Measurements from ENCODE around the gene OSBPL8.

The OSBPL8 gene

DNA sequence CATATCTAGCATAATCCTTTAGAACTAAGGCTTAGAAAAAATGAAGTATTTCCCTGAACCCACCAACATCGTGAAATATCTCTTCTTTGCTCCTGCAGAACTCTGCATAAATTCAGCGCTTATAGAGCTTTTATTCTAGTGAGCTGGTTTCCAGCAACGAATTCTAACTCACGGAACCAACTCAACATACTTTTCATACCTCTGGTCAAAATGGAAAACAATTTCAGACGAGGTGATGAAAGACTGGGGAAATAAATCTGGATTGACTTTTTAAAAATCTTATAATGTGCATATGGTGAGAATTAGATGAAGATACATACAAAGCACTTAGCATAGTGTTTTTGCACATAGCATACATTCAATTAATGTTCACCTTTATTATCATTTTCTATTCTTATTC is 148.8 kb downstream of the OSBPL8 start:
- POLR2A ChIA-PET, result no interaction called here

DNA sequence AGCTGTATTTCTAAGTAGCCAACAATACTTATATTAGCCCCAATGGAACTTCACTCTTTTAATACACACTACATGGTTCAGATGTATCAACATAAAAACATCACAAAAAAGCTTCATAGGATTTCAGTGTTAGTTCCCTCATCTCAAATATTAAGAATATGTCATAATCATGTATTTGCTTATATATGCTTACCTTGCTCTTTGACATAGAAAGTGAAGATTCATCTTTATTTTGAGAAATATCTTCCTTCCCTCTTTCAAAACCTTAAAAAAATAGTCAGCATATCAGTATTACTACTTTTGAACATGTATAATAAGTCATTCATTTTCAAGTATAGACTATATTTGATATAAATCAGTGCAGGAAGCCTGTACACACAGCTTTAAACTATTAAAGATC is 149.2 kb downstream of the OSBPL8 start:
- ChIA-PET CTCF (no interaction called here), POLR2A (no interaction called here)
- TF ChIP-seq GFI1B (tag by site-specific recombination; IDR thresholded peaks at IDR 0.05) (no peak), ZNF433 (tag by site-specific recombination; IDR thresholded peaks at IDR 0.05; ENCODE audit: low read depth) (no peak), ZNF792 (tag by site-specific recombination; IDR thresholded peaks at IDR 0.05) (no peak), ZNF621 (tag by site-specific recombination; IDR thresholded peaks at IDR 0.05) (no peak), FEZF1 (tag by site-specific recombination; IDR thresholded peaks at IDR 0.05) (no peak), ZNF18 (tag by site-specific recombination; IDR thresholded peaks at IDR 0.05) (no peak)
- TF ChIP-seq, protein P1, sequence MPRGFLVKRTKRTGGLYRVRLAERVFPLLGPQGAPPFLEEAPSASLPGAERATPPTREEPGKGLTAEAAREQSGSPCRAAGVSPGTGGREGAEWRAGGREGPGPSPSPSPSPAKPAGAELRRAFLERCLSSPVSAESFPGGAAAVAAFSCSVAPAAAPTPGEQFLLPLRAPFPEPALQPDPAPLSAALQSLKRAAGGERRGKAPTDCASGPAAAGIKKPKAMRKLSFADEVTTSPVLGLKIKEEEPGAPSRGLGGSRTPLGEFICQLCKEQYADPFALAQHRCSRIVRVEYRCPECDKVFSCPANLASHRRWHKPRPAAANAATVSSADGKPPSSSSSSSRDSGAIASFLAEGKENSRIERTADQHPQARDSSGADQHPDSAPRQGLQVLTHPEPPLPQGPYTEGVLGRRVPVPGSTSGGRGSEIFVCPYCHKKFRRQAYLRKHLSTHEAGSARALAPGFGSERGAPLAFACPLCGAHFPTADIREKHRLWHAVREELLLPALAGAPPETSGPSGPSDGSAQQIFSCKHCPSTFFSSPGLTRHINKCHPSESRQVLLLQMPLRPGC (tag by site-specific recombination; IDR thresholded peaks at IDR 0.05), result no peak

More for the DNA sequence above, 148.8 kb downstream of the OSBPL8 start:
- Histone ChIP-seq H3K9me3 (ENCODE audit: control insufficient read depth, insufficient read depth, low read depth, low read length) (no peaks in the 10 kb centered on the region), H3K4me1 (ENCODE audit: control insufficient read depth, insufficient read depth, low read length) (no peaks in the 10 kb centered on the region), H3K36me3 (ENCODE audit: control insufficient read depth in 2 of 2, insufficient read depth in 1 of 2, low read length in 2 of 2) (no peaks in the 10 kb centered on the region), H3K27ac (ENCODE audit: extremely low read depth, low read depth, low read length) (no peak overlapping the region), H3K4me3 (ENCODE audit: low read depth, low read length) (no peak overlapping the region)
- CTCF ChIA-PET, result no interaction called here
- TF ChIP-seq ZNF26 (tag by site-specific recombination; IDR thresholded peaks at IDR 0.05) (no peak), ZNF791 (tag by site-specific recombination; IDR thresholded peaks at IDR 0.05) (no peak), ZNF518A (tag by site-specific recombination; conservative IDR thresholded peaks at IDR 0.05; ENCODE audit: low read depth) (no peak), MYNN (tag by site-specific recombination; IDR thresholded peaks at IDR 0.05; ENCODE audit: borderline replicate concordance) (no peak)

GRCh38 chr12:76409074-76409473 is 150.5 kb downstream of the OSBPL8 start:
- Histone ChIP-seq H3K4me1 (ENCODE audit: control insufficient read depth, insufficient read depth, low read length) (no peaks in the 10 kb centered on the region), H3K4me3 (ENCODE audit: low read depth, low read length) (no peak overlapping the region), H3K36me3 (ENCODE audit: control insufficient read depth in 2 of 2, insufficient read depth in 1 of 2, low read length in 2 of 2) (no peaks in the 10 kb centered on the region), H3K27ac (ENCODE audit: extremely low read depth, low read depth, low read length) (no peak overlapping the region), H3K9me3 (ENCODE audit: control insufficient read depth, insufficient read depth, low read depth, low read length) (no peaks in the 10 kb centered on the region)
- POLR2A ChIA-PET, result no interaction called here
- CTCF ChIA-PET, result no interaction called here
- TF ChIP-seq ZNF266 (tag by site-specific recombination; IDR thresholded peaks at IDR 0.05; ENCODE audit: low read depth) (no peak), KLF9 (tag by site-specific recombination; IDR thresholded peaks at IDR 0.05; ENCODE audit: low read depth) (no peak), ZNF529 (tag by site-specific recombination; IDR thresholded peaks at IDR 0.05; ENCODE audit: insufficient replicate concordance) (no peak), MZF1 (tag by site-specific recombination; IDR thresholded peaks at IDR 0.05; ENCODE audit: borderline replicate concordance) (no peak), ZNF133 (tag by site-specific recombination; IDR thresholded peaks at IDR 0.05) (no peak), ZNF501 (tag by site-specific recombination; IDR thresholded peaks at IDR 0.05) (no peak), ZNF223 (tag by site-specific recombination; IDR thresholded peaks at IDR 0.05) (no peak), ZNF335 (tag by site-specific recombination; conservative IDR thresholded peaks at IDR 0.05) (no peak)
- TF ChIP-seq, protein P2, sequence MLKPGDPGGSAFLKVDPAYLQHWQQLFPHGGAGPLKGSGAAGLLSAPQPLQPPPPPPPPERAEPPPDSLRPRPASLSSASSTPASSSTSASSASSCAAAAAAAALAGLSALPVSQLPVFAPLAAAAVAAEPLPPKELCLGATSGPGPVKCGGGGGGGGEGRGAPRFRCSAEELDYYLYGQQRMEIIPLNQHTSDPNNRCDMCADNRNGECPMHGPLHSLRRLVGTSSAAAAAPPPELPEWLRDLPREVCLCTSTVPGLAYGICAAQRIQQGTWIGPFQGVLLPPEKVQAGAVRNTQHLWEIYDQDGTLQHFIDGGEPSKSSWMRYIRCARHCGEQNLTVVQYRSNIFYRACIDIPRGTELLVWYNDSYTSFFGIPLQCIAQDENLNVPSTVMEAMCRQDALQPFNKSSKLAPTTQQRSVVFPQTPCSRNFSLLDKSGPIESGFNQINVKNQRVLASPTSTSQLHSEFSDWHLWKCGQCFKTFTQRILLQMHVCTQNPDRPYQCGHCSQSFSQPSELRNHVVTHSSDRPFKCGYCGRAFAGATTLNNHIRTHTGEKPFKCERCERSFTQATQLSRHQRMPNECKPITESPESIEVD (tag by site-specific recombination; IDR thresholded peaks at IDR 0.05), result no peak

More for the DNA sequence above, 149.2 kb downstream of the OSBPL8 start:
- Histone ChIP-seq H3K36me3 (ENCODE audit: control insufficient read depth in 2 of 2, insufficient read depth in 1 of 2, low read length in 2 of 2) (no peaks in the 10 kb centered on the region), H3K4me1 (ENCODE audit: control insufficient read depth, insufficient read depth, low read length) (no peaks in the 10 kb centered on the region), H3K27ac (ENCODE audit: extremely low read depth, low read depth, low read length) (no peak overlapping the region), H3K9me3 (ENCODE audit: control insufficient read depth, insufficient read depth, low read depth, low read length) (no peaks in the 10 kb centered on the region), H3K4me3 (ENCODE audit: low read depth, low read length) (no peak overlapping the region)

Data from HEK293 (cell line).